GM12873 (cell line): ENCODE results near the gene BCAN.

Source experiments
- TF ChIP-seq, protein P1 (sequence below): IDR thresholded peaks from 2 replicates; pipeline ENCODE4 v1.5.1; 2012; ENCODE audit warnings: low read depth, mild to moderate bottlenecking, moderate library complexity, low read length, control low read depth; ENCODE audit not compliant: insufficient read depth; ENCODE audit errors: missing control alignments

BCAN gene

DNA sequence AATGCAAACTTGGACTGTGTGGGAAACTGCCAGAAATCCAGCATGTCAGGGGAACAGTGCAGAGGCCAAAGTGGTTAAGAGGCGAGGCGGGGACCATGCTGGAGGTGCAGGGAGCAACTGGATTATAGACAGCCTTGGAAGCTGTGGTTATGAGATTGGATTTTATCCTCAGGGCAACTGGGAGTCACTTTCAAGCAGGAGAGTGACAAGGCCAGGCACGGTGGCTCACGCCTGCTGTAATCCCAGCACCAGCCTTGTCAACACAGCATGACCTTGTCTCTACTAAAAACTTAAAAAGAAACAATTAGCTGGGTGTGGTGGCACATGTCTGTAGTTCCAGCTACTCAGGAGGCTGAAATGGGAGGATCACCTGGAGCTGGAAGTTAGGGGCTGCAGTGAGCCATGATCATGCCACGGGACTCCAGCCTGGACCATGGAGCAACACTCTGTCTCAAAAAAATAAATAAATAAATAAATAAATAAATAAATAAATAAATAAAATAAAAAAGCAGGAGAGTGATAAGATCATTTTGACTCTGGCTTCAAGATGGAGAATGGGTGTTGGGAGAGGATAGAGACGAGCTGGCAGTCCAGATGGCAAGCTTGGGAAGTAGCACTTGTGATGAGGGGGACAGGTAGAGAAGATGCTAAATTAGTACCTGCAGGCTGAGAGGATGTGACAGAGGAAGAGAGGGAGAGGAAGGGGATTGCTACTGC lies 19.2 kb upstream of the BCAN start:
- TF ChIP-seq, protein P1, sequence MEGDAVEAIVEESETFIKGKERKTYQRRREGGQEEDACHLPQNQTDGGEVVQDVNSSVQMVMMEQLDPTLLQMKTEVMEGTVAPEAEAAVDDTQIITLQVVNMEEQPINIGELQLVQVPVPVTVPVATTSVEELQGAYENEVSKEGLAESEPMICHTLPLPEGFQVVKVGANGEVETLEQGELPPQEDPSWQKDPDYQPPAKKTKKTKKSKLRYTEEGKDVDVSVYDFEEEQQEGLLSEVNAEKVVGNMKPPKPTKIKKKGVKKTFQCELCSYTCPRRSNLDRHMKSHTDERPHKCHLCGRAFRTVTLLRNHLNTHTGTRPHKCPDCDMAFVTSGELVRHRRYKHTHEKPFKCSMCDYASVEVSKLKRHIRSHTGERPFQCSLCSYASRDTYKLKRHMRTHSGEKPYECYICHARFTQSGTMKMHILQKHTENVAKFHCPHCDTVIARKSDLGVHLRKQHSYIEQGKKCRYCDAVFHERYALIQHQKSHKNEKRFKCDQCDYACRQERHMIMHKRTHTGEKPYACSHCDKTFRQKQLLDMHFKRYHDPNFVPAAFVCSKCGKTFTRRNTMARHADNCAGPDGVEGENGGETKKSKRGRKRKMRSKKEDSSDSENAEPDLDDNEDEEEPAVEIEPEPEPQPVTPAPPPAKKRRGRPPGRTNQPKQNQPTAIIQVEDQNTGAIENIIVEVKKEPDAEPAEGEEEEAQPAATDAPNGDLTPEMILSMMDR: no peak

DNA sequence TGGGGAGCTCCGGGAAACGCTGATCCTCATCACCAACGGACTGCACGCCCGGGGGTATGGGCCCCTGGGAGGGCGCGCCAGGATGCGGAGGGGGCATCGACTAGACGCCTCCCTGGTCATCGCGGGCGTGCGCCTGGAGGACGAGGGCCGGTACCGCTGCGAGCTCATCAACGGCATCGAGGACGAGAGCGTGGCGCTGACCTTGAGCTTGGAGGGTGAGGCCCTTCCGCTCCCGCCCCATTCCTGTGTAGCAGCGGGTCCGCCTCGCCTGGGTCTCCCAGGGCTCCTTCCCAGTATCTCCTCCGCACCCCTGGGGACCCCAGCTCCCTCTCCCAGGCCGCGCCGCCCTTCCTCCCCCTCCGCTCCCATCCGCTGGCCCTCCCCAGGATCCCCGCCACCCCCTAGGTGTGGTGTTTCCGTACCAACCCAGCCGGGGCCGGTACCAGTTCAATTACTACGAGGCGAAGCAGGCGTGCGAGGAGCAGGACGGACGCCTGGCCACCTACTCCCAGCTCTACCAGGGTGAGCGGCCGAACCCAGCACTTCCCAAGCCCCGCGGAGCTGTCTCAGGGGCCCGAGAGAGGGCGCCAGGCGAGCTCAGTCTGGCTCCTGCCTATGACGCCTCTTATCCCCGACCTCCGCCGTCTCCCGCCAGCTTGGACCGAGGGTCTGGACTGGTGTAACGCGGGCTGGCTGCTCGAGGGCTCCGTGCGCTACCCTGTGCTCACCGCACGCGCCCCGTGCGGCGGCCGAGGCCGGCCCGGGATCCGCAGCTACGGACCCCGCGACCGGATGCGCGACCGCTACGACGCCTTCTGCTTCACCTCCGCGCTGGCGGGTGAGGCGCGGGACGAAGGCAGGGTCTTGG lies 17.7 kb upstream of the BCAN start:
- TF ChIP-seq, protein P1: peak; percentile 54

DNA sequence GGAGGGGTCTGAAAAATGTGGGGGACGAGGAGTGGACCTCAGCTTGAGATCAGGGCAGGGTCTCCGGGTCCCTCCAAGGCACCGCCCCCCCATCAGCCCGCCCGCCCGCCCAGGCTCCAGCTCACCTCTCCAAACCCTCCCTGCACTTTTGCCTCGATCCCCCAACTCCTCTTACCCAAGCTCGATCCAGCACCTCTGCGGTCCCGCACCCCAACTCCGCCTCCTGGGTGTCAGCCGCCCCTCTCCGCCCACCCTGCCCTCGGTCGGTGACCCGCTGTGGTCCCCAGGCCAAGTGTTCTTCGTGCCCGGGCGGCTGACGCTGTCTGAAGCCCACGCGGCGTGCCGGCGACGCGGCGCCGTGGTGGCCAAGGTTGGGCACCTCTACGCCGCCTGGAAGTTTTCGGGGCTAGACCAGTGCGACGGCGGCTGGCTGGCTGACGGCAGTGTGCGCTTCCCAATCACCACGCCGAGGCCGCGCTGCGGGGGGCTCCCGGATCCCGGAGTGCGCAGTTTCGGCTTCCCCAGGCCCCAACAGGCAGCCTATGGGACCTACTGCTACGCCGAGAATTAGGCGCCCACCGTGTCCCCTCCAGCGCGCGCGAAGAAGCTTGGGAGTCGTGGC lies 17.0 kb upstream of the BCAN start:
- TF ChIP-seq, protein P1: no peak

DNA sequence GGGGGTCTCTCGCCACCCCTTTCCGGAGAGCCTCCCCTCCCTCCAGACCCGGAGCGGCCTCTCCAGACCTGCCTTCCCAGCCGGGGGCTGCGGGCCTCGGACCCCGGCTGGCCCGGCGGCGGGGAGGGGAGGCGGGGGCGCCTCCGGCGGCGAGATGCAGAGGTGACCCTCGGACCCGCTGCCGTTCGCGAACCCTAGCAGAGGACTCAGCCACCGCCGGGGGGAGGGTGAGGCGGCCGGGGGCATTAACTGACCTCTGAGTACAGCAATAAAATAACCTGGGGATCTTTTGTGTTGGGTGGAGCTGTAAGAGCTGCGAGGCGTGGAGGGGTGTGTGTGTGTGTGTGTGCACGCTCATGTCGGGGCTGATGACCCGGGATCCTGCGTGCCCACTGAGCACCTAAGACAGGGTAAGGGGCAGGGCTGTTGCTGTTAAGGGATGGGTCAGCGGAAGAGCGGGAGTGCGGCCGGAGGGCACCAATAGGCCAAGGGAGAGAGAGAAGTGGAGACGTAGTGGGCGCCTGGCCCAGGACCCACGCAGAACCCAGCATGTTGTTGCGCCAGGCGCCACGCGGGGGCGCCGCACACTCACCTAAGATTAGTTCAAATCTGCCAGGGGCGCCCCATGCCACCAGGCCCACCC lies 16.4 kb upstream of the BCAN start:
- TF ChIP-seq, protein P1: peak; percentile 91

DNA sequence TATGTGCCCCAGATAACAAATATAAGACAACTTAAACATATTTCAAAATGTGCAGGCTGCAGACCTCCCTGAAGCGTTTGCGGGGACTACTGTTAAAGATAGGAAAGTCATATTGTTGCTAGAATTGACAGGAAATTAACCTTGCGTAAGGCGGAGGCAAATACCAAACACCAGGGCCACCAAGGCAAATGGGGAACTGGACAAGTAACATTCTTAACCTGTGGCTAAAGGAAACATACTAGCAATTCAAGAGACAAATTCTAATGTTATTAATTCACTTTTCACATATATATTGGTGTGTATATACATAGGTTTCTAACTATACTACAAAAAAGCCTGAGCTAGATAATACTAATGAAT lies 15.9 kb upstream of the BCAN start:
- TF ChIP-seq, protein P1: no peak

DNA sequence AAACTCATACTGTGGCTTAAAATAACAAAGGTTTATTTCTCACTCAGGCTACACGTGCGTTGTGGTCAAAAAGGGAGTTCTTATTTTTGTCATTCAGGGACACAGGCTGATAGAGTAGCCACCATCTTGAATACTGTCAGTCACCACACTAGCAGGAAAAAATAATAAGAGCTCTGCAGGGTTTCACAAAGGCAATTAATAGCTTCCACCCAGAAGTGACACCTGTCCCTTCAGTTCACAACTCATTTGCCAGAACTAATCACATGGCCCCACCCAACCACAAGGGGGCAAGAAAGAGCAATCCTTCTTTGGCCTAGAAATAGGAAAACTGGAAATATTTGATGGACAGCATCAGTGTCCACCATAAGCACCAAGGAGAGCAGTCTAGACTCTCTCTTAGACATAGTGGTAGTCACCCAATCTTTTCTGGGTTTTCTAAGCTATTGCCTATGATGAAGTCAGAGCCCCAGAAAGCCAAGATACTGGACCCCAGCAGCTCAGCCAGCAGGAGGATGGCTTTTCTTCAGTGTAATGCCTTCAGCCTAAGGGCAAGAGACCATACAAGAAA lies 14.5 kb upstream of the BCAN start:
- TF ChIP-seq, protein P1: peak; percentile 79
